H9 (cell line): ENCODE data around the gene RPL12. TPM values are rescaled to one million over a fixed set of nuclear protein-coding genes. Genes with fewer than 3 reads are reported as not detected.

ENCODE experiments used
- DNase-seq: peaks from one replicate; pipeline ENCODE4 v3.0.0-alpha.2; 2017
- H2AFZ ChIP-seq: one replicate; pipeline ENCODE4 v1.6.1; 2013; ENCODE audit warnings: mild to moderate bottlenecking, low read length, control low read depth, moderate library complexity
- H2AK5ac ChIP-seq: 2 replicates; pipeline ENCODE4 v1.6.1; 2013; ENCODE audit warnings: low read length, control low read depth, mixed read lengths; ENCODE audit not compliant: insufficient read length
- H2BK120ac ChIP-seq: one replicate; pipeline ENCODE4 v1.6.1; 2013; ENCODE audit warnings: low read depth, mild to moderate bottlenecking, low read length, control low read depth, inconsistent platforms; ENCODE audit not compliant: poor library complexity, severe bottlenecking
- H2BK12ac ChIP-seq: 2 replicates; pipeline ENCODE4 v1.6.1; 2013; ENCODE audit warnings: low read length, control low read depth, mixed read lengths, low read depth; ENCODE audit not compliant: insufficient read length
- H2BK15ac ChIP-seq: 2 replicates; pipeline ENCODE4 v1.6.1; 2013; ENCODE audit warnings: low read depth, low read length, control low read depth
- H2BK20ac ChIP-seq: one replicate; pipeline ENCODE4 v1.6.1; 2013; ENCODE audit warnings: low read depth, mild to moderate bottlenecking, low read length, control low read depth, inconsistent platforms; ENCODE audit not compliant: poor library complexity, severe bottlenecking
- H2BK5ac ChIP-seq: 2 replicates; pipeline ENCODE4 v1.6.1; 2013; ENCODE audit warnings: low read length, control low read depth, mixed read lengths; ENCODE audit not compliant: insufficient read length
- H3K14ac ChIP-seq: 2 replicates; pipeline ENCODE4 v1.6.1; 2013; ENCODE audit warnings: low read length, control low read depth; ENCODE audit not compliant: insufficient read depth
- H3K18ac ChIP-seq: 2 replicates; pipeline ENCODE4 v1.6.1; 2013; ENCODE audit warnings: low read depth, mild to moderate bottlenecking, mixed read lengths, low read length, control low read depth; ENCODE audit not compliant: insufficient read length
- H3K23ac ChIP-seq: 2 replicates; pipeline ENCODE4 v1.6.1; 2013; ENCODE audit warnings: low read length, control low read depth, mixed read lengths, low read depth; ENCODE audit not compliant: insufficient read length
- H3K23me2 ChIP-seq: 2 replicates; pipeline ENCODE4 v1.6.1; 2013; ENCODE audit warnings: low read depth, mild to moderate bottlenecking, mixed read lengths, low read length, control low read depth; ENCODE audit not compliant: insufficient read length, poor library complexity, severe bottlenecking
- H3K27ac ChIP-seq: 2 replicates; pipeline ENCODE4 v1.5.1; 2013; ENCODE audit warnings: low read length, control low read depth, mixed read lengths, low read depth; ENCODE audit not compliant: insufficient read length
- H3K27me3 ChIP-seq: 2 replicates; pipeline ENCODE4 v1.6.1; 2013; ENCODE audit warnings: low read length, control low read depth, inconsistent platforms; ENCODE audit not compliant: insufficient read depth
- H3K4ac ChIP-seq: 2 replicates; pipeline ENCODE4 v1.6.1; 2013; ENCODE audit warnings: low read depth, mild to moderate bottlenecking, control low read depth, inconsistent platforms, low read length, moderate library complexity
- H3K4me1 ChIP-seq: 2 replicates; pipeline ENCODE4 v1.6.1; 2013; ENCODE audit warnings: low read length, control low read depth, inconsistent platforms; ENCODE audit not compliant: insufficient read depth
- H3K4me2 ChIP-seq: 2 replicates; pipeline ENCODE4 v1.6.1; 2013; ENCODE audit warnings: low read length, control low read depth, mixed read lengths; ENCODE audit not compliant: insufficient read length, insufficient read depth
- H3K56ac ChIP-seq: 2 replicates; pipeline ENCODE4 v1.6.1; 2013; ENCODE audit warnings: low read depth, mild to moderate bottlenecking, mixed read lengths, low read length, control low read depth; ENCODE audit not compliant: insufficient read length
- H3K79me1 ChIP-seq: 2 replicates; pipeline ENCODE4 v1.6.1; 2013; ENCODE audit warnings: low read depth, mild to moderate bottlenecking, moderate library complexity, low read length, control low read depth, inconsistent platforms; ENCODE audit not compliant: insufficient read depth, poor library complexity, severe bottlenecking
- H3K79me2 ChIP-seq: 2 replicates; pipeline ENCODE4 v1.6.1; 2013; ENCODE audit warnings: low read length, control low read depth, inconsistent platforms; ENCODE audit not compliant: insufficient read depth
- H3K9ac ChIP-seq: 2 replicates; pipeline ENCODE4 v1.6.1; 2013; ENCODE audit warnings: low read length, control low read depth, mixed read lengths; ENCODE audit not compliant: insufficient read length; ENCODE audit errors: extremely low read depth
- H3K9me3 ChIP-seq: one replicate; pipeline ENCODE4 v1.6.1; 2013; ENCODE audit warnings: low read depth, low read length, inconsistent platforms; ENCODE audit not compliant: control insufficient read depth
- H3T11ph ChIP-seq: one replicate; pipeline ENCODE4 v1.6.1; 2013; ENCODE audit warnings: mild to moderate bottlenecking, low read length, control low read depth, inconsistent platforms
- H4K20me1 ChIP-seq: one replicate; pipeline ENCODE4 v1.6.1; 2013; ENCODE audit not compliant: control insufficient read depth, insufficient read length, insufficient read depth
- H4K5ac ChIP-seq: 2 replicates; pipeline ENCODE4 v1.6.1; 2013; ENCODE audit warnings: low read depth, mild to moderate bottlenecking, mixed read lengths, low read length, control low read depth; ENCODE audit not compliant: insufficient read length
- H4K8ac ChIP-seq: replicated peaks from 2 replicates; pipeline ENCODE4 v1.6.1; 2013; ENCODE audit warnings: low read length, control low read depth, mixed read lengths, low read depth; ENCODE audit not compliant: insufficient read length
- H4K91ac ChIP-seq: 2 replicates; pipeline ENCODE4 v1.6.1; 2013; ENCODE audit warnings: low read depth, mild to moderate bottlenecking, moderate library complexity, mixed read lengths, low read length, control low read depth; ENCODE audit not compliant: insufficient read length
- H3K27ac Mint-ChIP-seq, 3 experiments: 2 replicates in 2 of 3; 3 replicates in 1 of 3; pipeline ENCODE4 v1.8.0; 2020 to 2021; ENCODE audit warnings: mixed read lengths in 3 of 3, mild to moderate bottlenecking in 1 of 3, moderate library complexity in 1 of 3
- H3K27me3 Mint-ChIP-seq: 2 replicates; pipeline ENCODE4 v1.8.0; 2021; ENCODE audit warnings: low read depth, mild to moderate bottlenecking, moderate library complexity, mixed read lengths
- H3K36me3 Mint-ChIP-seq, 3 experiments: 2 replicates in 2 of 3; 3 replicates in 1 of 3; pipeline ENCODE4 v1.8.0; 2020 to 2021; ENCODE audit warnings: low read depth in 3 of 3, mixed read lengths in 3 of 3; ENCODE audit not compliant: insufficient read depth in 1 of 3
- H3K4me1 Mint-ChIP-seq, 2 experiments: 2 replicates each; pipeline ENCODE4 v1.8.0; 2020; ENCODE audit warnings: mixed read lengths in 2 of 2
- H3K4me3 Mint-ChIP-seq, 2 experiments: 2 replicates in 1 of 2; 3 replicates in 1 of 2; pipeline ENCODE4 v1.8.0; 2020 to 2021; ENCODE audit warnings: mild to moderate bottlenecking in 2 of 2, mixed read lengths in 2 of 2, moderate library complexity in 1 of 2
- H3K9me3 Mint-ChIP-seq, 2 experiments: 2 replicates in 1 of 2; 3 replicates in 1 of 2; pipeline ENCODE4 v1.8.0; 2020; ENCODE audit warnings: mild to moderate bottlenecking in 2 of 2, mixed read lengths in 2 of 2, moderate library complexity in 1 of 2
- CTCF ChIP-seq: fragments of 200-600 bp; sonication (generic); conservative IDR thresholded peaks from 3 replicates; pipeline ENCODE4 v1.8.0; 2021; ENCODE audit warnings: antibody characterized with exemption, mild to moderate bottlenecking
- WGBS: extraction: QIAGEN DNeasy Blood & Tissue Kit; methylation state at CpG from one replicate; pipeline ENCODE4 v1.1.7; 2013; ENCODE audit warnings: missing lambda C conversion rate, low lambda C conversion rate, mixed read lengths; ENCODE audit not compliant: insufficient read length; ENCODE audit errors: extremely low coverage; 5-methylcytosine and 5-hydroxymethylcytosine counted together
- total RNA-seq: library from RNA; stranded (reverse); gene quantifications from 2 replicates; pipeline ENCODE4 v1.2.1, GENCODE V29; 2021

RPL12 gene
- total RNA-seq, 1 experiment from 2014 or later: 1,710 TPM

GRCh38 chr9:127421057-127421456 lies 30.1 kb downstream of the RPL12 start:
- Mint-ChIP-seq H3K4me3 (no peak overlapping the region; a peak in 1 of 5 replicates), H3K27me3 (peaks cover 2% of the 10 kb centered on the region; the same call in 1 of the 2 replicates), H3K9me3 (no peaks in the 10 kb centered on the region), H3K27ac (no peak overlapping the region), H3K36me3 (peaks cover 0 to 5% (median 1%) of the 10 kb centered on the region in 3 experiments; a peak in 1 of 7 replicates), H3K4me1 (peaks cover 41 to 42% of the 10 kb centered on the region in 2 experiments)
- H2BK15ac ChIP-seq: no peak overlapping the region
- no peak for TF ChIP-seq CTCF
- no peak overlapping the region; the same call in 1 of the 2 replicates for H3K14ac ChIP-seq
- H2BK120ac ChIP-seq: no peak overlapping the region
- no peak overlapping the region for H3K4ac ChIP-seq
- peaks cover 6% of the 10 kb centered on the region; the same call in 1 of the 2 replicates for H3K79me2 ChIP-seq
- no peak overlapping the region for H3K56ac ChIP-seq
- no peak overlapping the region for H3T11ph ChIP-seq
- no peak overlapping the region for H3K23ac ChIP-seq
- H4K8ac ChIP-seq: no peak overlapping the region
- H3K4me2 ChIP-seq: no peak overlapping the region
- no peak for DNase-seq
- H2AK5ac ChIP-seq: no peak overlapping the region
- no peak overlapping the region for H2BK12ac ChIP-seq
- peaks cover 12% of the 10 kb centered on the region for H3K23me2 ChIP-seq
- H3K79me1 ChIP-seq: peaks cover 3% of the 10 kb centered on the region
- WGBS: no CpG with 5 or more reads among the region's 7 CpGs
- no peaks in the 10 kb centered on the region; the same call in 1 of the 2 replicates for H3K4me1 ChIP-seq
- H4K20me1 ChIP-seq: no peaks in the 10 kb centered on the region
- no peak overlapping the region for H4K5ac ChIP-seq
- H2BK20ac ChIP-seq: no peak overlapping the region
- H2BK5ac ChIP-seq: no peak overlapping the region
- no peaks in the 10 kb centered on the region for H3K27me3 ChIP-seq
- no peaks in the 10 kb centered on the region for H3K9me3 ChIP-seq
- H2AFZ ChIP-seq: no peak overlapping the region
- H3K18ac ChIP-seq: no peak overlapping the region
- no peak overlapping the region for H3K9ac ChIP-seq
- H3K27ac ChIP-seq: no peak overlapping the region
- H4K91ac ChIP-seq: no peak overlapping the region
